ENCODE data around the gene UBE2N.
"Not testable (repeated sequence)": the region's sequence is repeated elsewhere in the genome, so short reads cannot be mapped to it uniquely, and the experiment has no call there.

Gene UBE2N

GRCh38 chr12:93409343-93410187 lies 32.2 kb downstream of the UBE2N start:
- not testable (repeated sequence) for DNase-seq

DNA sequence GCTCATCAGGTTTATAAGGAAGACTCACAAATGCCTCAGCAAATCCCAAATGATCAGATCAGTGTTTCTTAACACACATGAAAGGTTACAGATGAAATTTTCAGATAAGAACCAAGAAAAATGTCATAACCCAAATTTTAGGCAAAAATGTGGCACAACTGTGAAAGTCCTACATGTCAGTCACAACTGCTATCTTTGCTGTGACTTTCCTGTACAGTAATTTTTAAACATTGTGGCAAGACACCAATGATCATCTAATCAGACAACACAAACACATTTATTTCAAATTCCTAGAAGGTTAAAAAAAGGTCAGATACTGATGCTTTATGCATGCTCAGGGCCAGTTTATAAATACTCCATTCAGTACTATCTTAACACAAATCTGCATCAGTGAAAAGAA lies 32.9 kb downstream of the UBE2N start:
- no peak for DNase-seq

DNA sequence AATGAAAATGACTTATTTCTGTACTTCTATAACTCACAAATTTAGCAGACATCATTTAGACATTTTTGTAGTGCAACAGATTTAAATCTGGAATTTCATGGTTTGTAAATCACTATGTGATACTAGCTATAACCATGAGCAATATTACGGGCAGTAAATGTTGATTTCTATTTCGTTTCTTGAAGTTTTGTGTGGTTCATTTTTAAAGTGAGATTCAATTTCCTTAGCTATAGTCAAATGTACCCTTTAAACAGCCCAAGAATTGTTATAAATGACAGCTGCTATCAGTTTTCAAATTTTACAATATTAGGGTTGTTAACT lies 33.8 kb downstream of the UBE2N start:
- no peak for DNase-seq

- DNase-seq, result no peak
These were observed 34.4 kb downstream of the UBE2N start for GRCh38 chr12:93407054-93407962.

GRCh38 chr12:93404961-93405849 lies 36.5 kb downstream of the UBE2N start:
- no peak for DNase-seq

DNA sequence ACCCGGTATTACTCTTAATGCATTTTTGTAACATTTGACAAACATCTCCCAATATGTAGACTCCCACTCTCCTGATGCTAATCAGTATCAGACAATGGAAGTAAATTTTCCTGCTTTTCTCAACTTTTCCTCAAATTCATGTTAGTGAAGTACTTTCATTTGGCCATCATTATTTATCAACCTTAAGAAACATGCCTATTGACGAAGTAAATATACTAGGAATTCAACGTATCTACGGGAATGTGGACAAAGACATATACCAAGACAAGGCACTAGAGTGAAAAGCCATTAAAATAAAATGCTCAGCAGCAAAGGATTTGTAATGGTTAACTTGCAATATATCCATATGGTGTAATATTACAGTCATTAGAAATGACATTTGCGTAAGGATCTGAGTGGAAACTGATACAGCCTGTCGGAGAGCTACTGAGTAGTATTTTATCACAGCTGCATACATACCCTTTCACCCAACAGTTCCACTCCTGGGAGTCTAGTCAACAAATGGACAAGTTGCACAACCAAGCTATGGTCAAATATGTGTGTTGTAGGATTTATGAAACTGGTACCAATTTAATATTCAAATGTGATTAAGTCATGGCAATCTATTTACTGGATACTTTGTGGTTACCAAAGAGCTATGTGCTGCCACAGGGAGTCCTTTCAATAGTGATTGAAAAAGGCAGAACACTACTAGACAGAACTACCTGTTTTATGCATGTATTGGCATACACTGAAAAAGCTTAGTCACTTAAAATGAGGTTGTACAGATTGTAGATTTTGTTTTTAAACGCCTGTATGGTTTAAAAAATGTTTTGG lies 37.6 kb downstream of the UBE2N start:
- no peak for DNase-seq

DNA sequence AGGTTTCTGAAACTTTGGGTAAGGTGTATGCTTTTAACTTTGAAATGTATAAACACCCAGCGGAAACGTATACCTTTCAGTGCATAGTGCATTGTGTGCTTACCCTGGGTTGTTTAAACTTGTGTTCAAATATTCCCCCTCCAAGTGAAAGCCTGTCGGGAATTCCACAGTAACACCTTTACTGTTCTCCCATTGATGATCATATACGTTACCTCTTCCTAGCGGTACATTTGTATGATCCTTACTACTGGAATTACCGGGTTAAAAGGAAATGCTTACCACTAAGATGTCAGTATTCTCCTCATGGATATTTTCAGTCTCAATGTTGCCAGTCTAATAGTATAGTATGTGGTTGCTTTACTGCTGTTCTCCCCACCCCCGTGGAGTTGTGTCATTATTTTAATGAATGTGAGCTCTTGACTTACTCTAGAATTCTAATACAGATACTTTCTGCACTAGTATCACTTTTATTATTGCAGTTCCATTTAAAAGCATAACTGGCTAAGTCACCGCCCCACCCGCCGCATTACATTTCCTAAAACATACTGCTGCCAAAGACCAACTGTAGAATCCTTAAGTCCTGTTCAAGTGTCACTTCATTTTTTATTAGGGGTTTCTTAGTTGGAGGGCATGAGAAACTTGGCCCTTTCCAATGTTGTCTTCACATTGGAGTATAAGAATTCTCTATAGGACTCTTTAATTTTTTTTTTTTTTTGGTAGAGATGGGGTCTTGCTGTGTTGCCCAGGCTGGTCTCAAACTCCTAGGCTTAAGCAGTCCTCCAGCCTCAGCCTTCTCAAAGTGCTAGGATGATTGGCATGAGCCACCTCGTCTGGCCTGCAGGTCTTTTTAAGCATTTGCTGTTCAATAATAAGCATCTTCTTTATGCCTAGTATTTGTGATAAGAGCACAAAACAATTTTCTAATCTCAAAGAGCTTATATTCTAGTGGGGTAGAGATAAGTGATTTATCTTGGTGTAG lies 39.1 kb downstream of the UBE2N start:
- no peak for DNase-seq

DNA sequence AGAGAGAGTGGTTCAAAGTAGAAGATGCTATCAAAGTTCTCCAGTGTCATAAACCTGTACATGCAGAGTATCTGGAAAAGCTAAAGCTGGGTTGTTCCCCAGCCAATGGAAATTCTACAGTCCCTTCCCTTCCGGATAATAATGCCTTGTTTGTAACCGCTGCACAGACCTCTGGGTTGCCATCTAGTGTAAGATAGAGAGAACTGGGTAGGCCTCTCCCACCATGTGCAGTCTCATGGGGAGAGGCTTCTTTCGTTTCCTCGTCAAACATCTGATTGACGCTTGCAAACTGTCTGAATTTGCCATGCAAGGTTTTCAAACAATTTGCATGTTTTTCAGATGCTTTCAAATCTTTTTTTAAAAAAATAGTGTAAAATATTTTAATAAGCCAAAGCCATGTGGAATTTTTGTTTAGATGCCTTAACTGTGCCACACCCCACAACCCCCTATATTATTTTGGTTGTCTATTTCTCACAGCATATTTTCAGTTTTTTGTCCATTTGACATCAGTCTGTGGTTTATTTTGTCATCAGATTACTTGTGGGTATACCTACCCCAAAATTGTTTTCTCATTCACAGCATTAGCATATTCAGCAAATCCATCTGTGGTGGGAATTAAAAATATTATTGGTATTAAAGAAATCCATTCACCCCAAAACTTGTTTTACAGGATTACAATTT lies 42.4 kb downstream of the UBE2N start:
- not testable (repeated sequence) for DNase-seq

DNA sequence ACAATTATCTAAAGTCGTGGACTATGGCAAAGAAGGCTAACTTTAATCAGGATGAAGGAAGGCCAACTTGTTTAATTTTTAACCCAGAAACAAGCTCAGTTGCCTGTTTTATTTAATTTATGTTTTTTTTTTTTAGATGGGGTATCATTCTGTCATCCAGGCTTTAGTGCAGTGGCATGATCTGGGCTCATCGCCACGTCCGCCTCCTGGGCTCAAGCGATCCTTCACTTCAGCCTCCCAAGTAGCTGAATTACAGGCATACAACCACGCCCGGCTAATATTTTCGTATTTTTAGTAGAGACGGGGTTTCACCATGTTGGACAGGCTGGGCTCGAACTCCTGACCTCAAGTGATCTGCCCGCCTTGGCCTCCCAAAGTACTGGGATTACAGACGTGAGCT lies 44.3 kb downstream of the UBE2N start:
- no peak for DNase-seq

- no peak for DNase-seq
These were observed 48.3 kb downstream of the UBE2N start for GRCh38 chr12:93393425-93393824.

- DNase-seq, result no peak
These were observed 51.0 kb downstream of the UBE2N start for GRCh38 chr12:93390549-93391297.

GRCh38 chr12:93390031-93390430 lies 51.7 kb downstream of the UBE2N start:
- DNase-seq, result no peak

DNA sequence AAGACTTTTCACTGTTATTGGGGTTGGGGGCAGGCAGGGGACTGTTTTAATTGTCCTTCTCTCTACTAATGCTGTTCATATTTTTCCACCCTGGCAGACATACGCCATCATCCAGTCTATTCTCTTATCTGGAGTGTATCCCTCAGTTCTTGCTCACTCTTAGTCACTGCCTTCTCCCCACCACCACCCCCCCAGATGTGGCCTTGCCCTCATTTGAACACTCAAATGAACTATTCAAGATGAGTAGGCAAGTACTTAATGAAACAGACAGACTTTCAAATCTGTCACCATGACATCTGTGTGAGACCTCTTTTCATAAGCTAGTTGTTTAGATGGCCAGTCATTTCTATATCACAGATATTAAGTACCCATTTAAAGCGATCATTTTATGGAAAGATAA lies 54.0 kb downstream of the UBE2N start:
- no peak for DNase-seq

GRCh38 chr12:93381976-93382437 lies 59.7 kb downstream of the UBE2N start:
- DNase-seq, result not testable (repeated sequence)

DNA sequence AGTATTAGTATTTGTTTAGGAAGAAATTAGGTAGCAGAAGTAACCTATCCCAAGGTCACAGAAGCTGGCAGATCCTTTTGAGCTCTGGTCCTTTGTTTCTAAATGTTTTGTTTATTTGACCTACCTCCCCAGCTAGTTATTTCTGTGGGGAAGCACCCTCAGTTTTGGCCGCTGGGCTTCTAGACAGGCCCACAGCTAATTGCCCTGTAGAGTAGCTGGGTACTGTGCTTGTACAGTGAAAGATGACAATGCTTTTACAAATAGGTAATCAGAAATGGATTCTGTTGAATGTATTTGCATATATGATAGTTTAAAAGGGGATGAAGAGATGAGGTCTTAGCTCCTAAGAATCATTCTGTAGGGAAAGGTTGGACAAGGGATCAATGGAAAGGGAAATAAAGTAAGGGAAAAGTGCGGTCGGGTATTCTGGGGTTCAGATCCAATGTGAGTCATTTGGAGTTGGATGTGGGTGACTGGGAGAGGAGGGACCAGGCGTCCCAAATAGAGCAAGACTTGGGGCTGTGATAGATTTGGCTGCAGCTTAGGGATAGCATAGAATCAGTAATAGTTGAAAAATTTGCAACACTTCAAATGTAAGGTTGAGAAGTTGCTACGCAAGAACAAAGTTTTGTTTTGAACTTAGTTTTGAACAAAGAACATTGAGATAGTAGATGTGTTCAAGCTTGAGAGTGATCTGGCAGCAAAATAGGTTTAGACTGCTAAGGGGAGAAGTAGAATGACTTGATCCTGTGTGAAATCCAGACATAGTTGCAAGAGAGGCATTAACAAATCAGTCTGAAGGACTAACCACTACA lies 60.4 kb downstream of the UBE2N start:
- no peak for DNase-seq

GRCh38 chr12:93380480-93381121 lies 61.1 kb downstream of the UBE2N start:
- no peak for DNase-seq

DNA sequence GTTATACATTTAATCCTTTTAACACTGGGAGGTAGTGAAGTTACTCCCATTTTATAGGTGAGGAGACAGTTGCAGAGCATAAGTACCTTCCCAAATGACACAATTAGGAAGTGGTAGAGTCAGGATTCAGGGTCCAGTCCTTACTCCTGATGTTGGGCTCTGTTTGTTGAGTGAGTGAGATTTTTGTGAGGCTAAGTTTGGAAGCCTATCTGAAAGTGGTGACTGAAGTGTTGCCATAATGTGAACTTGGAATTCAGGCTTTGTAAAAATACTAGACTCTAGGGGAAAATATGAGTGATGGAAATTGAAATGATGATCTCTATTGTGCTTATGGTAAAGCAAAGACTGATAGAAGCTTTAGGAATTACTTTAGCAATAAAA lies 61.8 kb downstream of the UBE2N start:
- no peak for DNase-seq

Data from NCI-H1436 treated with DMSO at 0.1 percent for 48 hours (cell line).